Subcutaneous adipose tissue (tissue), 4 donors: ENCODE measurements around the gene PROK2. TPM values are rescaled to one million over a fixed set of nuclear protein-coding genes. Genes with fewer than 3 reads are reported as not detected.

Experiments used
- CTCF ChIP-seq: fragments of 450-650 bp; IDR thresholded peaks from one replicate; pipeline ENCODE4 v1.5.1; 2016; ENCODE audit warnings: low read depth, mild to moderate bottlenecking, control low read depth, antibody characterized with exemption, moderate library complexity
- total RNA-seq, 4 donors: library from RNA; depleted of rRNA; stranded (reverse); fragments of >200 nt; gene quantifications; one replicate each; pipeline ENCODE4 v1.1.0, GENCODE V29; 2016

PROK2 gene
- total RNA-seq, 4 donors from 2014 or later, result 0.34 to 1.5 TPM; not detected in 2

- no peak for TF ChIP-seq CTCF
These were observed 1.6 kb upstream of the PROK2 start for GRCh38 chr3:71786551-71786950.

- TF ChIP-seq CTCF, result no peak
These were observed 1.2 kb upstream of the PROK2 start for GRCh38 chr3:71786217-71786549.

GRCh38 chr3:71785532-71786216 lies 726 bp upstream of the PROK2 start:
- TF ChIP-seq CTCF, result no peak

- no peak for TF ChIP-seq CTCF
These were observed 591 bp downstream of the PROK2 start for GRCh38 chr3:71784201-71784913.

GRCh38 chr3:71783152-71783551 lies 1.8 kb downstream of the PROK2 start:
- no peak for TF ChIP-seq CTCF

- TF ChIP-seq CTCF, result no peak
These were observed 4.5 kb downstream of the PROK2 start for GRCh38 chr3:71780430-71780829.

GRCh38 chr3:71779674-71780377 lies 5.1 kb downstream of the PROK2 start:
- no peak for TF ChIP-seq CTCF
